ENCODE data around the gene KAT6B.

Gene KAT6B

DNA sequence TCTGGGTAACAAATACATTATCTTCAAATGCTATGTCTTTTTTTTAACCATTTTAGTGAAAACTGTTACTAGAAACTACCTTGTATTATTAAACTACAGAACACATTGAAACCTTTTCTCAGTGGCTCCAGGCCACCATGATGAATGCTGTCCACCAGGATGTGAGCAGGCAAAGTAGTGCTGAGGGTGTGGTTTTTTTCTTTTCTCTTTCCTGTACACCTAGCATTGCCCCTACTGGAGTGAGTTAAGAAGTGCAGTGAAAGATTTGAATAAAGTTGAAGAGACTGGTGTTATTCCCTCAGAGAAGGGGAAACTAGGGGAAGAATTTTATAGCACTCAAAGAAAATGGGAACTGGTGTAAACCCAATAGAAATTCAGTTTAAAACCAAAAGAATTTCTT is 165.0 kb downstream of the KAT6B start:
- peak; percentile 26 for DNase-seq

DNA sequence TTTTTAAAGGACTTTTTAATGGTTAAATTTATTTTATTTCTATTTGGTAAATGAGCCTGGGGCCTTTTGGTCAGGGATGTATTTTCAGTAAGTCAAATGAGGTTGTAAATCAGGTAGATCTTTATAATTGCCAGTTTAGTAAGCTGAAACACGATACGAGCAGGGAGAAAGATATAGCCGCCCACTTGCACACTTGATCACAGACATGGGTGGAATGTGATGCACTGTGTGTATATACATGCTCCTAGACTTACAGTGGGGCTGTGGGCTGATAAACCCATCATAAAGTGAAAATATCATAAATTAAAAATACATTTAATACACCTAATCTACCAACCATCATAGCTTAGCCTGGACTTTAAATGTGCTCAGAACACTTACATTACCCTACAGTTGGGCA is 165.7 kb downstream of the KAT6B start:
- DNase-seq, result no peak

DNA sequence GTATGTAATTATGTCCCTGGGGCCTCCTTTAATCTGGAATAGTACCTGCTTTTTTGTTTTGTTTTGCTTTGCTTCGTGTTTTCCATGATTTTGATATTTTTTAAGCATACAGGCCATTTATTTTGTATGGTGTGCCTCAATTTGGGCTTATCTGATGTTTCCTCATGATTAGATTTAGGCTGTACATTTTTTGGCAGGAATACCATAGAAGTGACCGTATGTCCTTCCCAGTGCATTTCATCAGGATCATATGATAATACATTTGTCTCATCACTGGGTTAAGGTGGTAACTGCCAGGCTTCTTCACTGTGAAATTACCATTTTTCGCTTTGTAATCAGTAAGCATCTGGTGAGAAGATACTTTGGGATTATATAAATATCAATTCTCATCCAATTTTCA is 167.2 kb downstream of the KAT6B start:
- DNase-seq, result no peak

DNA sequence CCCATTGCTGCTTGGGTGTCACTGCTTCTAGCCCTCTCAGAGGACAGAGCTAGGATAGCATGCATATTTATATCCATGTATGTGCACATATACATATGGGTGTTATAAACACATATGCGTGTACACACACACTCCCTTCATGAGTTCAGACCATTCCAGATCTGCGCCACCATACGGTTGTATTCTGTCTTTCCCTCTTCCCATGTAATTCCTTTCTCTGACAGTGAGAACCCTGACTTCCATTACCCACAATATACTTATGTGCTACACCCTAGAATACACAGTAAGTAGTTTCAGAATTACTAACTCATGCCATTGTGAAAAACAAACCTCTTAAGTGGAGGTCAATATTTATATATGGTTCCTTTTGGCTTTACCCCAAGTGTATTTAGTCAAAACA is 168.5 kb downstream of the KAT6B start:
- no peak for DNase-seq

DNA sequence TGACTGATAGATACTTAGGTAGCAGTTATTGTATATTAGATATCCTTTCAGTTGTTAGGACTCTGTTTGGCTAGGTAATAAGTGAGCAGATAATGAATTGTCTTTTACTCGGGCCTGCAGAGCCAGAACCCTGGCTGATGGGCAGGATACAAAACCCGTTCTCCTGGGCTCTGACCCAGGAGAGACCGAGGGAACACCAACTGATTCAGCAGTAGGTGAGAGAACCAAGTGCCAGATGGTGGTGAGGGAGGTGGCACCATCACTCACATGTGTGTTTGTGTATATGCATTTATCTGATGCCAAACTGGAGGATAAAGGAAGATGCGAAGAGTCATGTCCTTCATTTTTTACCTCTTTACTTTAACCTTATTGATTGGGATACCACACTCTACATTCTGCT is 169.4 kb downstream of the KAT6B start:
- DNase-seq, result no peak

DNA sequence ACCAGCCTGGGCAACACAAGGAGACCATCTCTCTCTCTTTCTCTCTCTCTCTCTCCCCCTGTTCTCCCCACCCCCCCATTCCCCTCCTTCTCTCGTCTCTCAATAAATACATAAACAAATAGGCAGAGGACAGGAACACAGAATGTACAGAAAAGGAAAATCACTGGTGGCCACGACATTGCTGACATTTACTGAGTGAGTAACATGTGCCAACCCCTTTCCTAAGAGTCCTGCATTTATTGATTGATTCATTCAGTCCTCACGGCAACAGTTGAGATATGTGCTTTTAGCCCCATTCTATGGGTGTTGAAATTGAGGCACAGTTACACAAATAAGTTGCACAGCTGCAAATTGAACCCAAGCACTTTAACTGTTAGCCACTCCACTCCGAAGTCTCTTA is 170.8 kb downstream of the KAT6B start:
- DNase-seq, result no peak

DNA sequence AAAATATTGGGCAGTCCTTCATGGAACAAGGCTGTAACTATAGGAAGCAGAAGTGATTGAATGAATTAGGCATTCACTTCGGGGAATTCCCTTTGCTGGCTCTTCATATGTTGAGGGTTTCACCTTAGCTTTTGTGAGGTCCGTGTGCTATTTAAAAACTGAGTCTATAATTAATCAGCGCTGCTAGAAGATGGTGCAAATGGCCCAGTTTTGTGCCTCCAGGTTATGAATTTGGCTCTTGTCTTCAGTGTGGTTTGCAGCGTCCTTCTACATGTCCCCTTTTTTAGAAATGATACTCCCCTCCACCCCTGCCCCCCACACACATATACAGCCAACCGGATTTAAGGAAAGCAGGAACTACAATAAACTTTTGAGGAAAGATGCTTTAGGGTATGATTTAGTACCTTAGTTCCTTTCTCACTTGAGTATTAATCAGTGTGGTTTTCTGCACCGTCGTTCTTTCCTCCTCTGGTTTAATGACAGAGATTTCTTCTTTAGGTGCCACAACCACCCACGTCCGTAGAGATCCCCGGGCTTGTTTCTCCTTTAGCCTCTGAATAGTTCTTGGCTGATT is 174.4 kb downstream of the KAT6B start:
- DNase-seq, result no peak

DNA sequence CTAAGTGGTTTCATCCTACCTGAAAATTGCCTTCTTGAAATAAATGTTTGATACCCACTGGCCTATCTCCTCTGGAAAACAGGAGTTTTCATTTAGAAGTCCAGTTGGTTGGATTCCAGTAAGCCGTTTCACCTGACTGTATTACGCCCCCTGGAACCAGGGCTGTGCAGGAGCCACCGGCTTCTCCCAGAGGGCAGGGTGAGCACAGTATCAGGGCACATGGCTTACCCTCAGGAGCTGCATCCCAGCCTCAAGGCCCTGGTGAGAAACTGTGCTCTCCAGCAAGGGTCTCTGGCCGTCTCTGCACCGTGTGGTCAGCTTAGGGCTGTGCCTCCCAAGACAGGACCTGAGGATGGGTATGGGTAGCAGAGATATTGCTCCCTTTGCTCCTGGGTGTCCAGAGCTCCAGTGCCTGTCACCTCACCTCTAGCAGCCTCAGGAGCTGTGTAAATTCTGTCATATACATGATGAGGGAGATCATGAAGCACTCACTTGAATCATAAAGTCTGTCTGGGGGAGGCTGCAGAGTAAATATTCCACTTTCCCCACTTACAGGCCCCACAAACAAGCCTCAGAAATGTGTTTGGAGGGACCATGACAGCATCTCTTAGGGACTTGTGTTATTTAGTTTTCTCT is 175.4 kb downstream of the KAT6B start:
- no peak for DNase-seq

DNA sequence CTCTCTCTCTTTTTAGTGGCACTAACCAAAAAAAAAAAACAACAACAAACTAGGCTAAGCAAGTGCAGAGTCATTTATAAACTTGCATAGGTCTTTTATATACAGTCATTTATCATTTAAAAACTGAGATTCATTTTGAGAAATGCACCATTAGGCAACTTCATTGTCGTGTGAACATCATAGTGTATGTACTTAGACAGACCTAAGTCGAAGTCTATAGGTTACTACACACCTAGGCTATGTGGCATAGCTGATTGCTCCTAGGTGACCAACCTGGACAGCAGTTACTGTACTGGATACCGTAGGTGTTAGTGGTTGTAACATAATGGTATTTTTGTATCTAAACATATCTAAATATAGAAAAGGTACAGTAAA is 175.9 kb downstream of the KAT6B start:
- DNase-seq, result no peak

DNA sequence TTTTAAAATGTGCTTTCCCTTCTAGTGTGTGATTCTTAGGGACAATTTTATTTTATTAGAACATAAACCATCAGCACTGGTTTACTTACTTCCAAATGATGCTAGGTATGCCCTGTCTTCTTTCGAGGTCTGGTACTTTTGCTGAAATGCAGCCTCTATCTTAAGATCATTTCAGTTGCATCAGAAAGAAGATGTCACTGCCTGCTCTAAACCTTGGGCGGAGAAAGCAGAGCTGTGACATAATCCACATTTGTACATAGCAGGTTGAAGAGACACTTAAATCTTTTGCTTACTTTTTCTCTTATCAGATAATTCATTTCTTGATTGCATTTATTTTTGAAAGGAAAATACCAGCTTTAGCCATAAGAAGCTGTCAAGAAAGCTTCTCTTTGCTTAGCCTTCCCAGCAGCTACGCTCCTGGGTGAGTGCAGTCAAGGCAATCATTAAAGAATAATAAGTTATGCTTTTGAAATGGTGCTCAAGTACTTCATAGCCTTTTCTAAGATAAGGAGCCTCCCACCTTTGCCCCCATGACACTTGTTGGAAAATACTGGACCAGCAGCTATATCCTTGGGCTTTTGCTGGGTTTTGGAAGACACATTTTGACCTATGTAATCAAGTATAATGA is 176.7 kb downstream of the KAT6B start:
- DNase-seq, result no peak

DNA sequence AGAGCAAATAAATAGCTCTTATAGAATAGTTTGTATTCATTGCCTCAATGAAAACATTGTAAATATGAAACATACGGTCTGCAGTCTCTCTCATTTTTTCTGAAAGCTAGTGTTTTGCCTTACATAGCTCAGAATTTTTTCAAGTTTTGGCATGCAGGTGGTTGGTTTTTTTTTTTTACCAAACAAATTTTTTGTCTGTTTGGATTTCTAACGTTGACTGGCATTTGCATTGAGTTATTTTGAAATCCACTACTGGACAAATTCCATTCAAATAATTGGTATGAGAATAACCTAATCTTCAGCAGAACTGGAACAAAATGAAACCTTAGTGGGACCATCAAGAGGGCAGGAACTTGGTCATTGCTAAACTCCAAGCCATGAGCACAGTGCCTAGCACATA is 177.5 kb downstream of the KAT6B start:
- no peak for DNase-seq

DNA sequence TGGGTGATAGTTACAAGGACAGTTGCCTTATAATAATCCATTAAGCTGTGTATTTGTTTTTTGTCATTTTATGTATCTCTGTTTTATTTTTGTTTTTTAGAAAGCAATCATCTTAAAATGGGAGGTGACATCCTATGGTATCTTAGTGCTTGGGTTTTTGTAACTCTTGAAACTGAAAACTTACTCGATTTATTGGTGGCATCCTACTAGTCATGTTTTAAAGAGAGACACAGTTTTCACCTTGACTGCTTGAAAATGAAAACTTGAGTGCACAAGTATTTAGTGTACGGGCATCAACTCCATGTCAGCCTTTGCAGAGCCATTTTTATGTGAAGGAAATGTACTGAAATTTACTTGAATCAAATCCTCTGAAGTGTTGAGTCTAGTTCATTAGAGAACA is 181.2 kb downstream of the KAT6B start:
- no peak for DNase-seq

DNA sequence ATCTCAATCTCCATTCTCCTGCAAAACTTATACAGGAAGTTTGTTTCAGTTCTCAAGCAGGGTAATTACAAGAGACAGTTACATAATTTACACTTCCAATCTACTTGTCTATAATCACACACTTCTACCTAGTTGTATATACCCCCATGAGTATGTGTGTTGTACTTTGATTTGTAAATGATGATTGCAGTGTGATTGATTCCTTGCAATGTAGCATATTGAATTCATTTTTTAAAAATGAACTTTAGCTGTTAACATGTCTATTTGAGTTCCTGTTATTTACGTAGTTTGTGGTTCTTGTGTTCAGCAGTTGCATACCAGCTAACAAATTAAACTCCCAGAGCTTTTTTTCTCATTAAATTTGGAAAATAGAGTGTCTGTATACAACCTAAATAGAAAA is 182.6 kb downstream of the KAT6B start:
- DNase-seq, result no peak

DNA sequence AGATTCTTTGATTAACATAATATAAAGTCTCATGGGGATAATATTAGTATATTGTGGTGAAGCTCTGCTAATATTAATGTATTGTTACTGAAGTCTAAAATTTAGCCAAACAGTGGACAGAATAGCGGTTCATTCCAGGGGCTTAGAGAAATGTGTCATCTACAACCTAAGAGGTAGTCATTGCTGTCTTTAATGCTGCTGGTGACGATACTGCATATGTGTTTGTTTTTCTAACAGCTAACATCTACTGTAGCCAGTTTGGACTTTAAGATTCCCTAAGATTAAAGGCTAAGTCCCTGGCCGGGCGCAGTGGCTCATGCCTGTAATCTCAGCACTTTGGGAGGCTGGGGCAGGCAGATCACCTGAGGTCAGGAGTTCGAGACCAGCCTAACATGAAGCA is 183.0 kb downstream of the KAT6B start:
- DNase-seq, result no peak

DNA sequence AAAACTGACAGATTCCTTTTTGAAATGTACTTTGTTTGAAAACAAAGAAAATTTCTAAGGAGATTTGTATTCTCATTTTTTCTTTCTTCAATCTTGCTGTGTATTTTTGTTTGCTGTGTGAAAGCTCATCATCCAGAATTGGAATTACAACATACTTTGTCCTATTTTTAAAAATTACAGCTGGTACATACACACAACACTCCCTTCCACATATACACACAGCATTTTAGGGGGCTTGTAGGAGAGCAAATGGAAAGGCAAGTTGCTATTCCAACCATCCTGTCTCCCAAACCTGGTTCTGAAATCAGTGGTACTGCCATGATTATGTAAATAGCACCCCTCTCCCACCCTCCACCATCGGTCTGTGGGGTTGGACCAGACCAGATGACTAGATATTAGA is 184.0 kb downstream of the KAT6B start:
- DNase-seq, result no peak

DNA sequence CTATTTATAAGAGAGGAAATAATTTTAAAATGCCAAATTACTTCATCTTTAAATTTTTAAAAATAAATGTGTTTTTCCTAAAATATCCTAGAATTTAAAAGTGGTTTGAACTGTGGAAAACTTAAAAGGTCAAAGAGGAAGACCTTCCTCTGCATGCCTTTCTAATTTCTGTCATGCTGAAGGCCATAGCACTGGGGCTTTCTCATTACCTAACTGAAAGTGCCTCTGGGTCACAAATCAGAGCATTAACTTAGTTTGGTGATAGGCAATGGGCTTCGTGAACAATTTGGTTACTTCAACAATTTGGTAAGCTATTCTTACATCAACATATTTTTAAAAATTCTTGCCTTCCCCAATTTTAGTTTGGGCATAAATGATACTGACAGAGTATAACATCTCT is 184.8 kb downstream of the KAT6B start:
- no peak for DNase-seq

DNA sequence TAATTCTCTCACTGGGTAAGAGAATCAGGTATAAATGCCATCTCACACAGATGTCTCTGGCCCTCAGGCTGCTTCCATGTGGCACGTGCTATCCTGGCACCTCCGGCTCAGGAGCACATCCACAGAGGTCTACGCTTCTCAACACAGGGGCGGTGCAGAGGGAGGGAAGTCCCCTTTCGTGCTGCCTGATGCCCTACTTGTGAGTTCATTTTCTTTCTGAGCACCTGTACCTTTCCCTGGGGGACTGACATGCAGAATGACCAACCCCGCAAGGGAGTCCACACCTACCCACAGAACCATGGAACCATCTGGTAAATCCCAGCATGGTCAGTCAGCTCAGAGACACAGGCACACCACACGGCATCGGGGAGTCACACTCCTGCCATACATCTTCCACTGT is 186.1 kb downstream of the KAT6B start:
- no peak for DNase-seq

DNA sequence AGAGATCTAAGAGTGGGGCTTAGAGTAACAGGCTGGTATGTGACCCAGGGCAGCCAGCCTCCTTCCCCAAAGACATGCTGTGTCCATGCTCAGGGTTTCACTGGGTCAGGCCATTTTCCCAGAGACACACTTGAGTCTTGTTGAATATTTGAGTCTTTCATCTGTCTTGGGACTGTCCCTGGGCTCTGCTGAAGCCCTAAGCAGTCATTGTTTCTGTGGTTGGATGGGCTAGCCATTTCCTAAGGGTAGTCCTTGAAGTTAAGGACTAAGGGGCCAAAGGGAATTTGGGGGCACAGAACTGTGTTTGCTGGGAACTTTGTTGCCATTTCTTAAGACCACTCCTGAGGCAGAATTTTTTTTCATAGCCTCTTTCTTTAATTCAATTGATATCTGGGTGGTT is 186.6 kb downstream of the KAT6B start:
- no peak for DNase-seq

DNA sequence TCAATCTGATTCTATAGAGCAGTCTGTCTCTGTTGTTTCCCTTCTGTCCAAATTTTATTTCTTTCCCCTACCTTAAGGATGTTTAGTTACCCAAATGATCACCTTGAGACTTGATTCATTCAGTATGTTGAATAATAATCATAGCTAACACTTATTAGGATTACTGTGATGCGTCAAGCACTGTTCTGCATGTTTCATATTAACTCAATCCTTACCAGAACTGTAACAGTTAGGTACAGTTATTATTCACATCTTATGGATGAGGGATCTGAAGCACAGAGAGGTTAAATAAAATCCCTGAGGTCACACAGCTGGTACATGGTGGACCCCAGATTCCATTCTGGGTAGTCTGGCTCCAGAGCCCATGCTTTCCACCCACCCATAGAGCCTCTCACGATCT is 187.1 kb downstream of the KAT6B start:
- DNase-seq, result no peak

DNA sequence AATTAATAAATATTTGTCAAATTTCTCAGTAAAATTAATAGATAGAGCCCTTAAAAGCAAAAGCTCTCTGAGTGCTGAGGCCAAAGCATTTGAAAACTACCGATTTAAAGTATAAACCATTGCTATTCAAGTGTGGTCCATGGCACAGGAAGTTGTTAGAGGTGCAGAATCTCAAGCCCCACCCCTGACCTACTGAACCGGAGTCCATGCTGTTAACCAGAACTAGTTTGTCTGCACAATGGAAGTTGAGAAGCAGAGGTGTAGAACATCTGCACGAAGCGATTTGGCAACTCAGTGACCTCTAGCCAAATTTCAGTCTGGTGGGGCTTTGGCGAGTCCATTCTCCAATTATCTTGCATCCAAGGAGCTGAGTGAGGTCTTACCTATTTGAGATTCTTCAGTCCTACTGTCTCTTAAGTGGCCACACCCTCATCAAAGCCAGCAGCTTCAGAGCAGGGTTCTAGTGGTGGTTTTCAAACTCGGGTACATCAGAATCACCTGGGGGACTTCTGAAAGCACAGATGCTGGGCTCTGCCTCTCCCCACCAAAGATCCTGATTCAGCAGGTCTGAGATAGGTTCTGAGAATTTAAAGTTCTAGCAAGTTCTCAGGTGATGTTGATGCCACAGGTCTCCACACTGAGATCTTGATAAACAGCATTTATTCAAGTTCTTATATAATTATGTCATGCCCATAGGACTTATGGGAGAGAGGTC is 188.3 kb downstream of the KAT6B start:
- DNase-seq, result no peak

DNA sequence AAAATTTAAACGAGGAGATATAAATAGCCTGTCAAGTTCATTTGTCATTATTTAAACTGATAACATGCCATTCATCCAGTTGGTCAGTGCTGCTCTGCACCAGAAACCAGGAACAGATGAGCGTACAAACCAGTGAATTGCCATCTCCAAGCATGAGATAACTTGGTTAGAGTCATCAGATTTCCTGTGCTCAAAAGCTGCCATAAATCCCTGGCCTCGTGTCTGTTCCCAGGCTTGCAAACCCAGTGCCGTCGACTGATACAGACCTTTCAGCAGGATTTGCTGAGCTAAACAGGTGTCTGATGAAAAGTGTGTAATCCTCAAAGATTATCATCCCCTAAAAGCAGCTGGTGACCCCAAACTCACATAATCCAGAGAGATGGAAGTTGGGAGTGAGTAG is 189.0 kb downstream of the KAT6B start:
- no peak for DNase-seq

DNA sequence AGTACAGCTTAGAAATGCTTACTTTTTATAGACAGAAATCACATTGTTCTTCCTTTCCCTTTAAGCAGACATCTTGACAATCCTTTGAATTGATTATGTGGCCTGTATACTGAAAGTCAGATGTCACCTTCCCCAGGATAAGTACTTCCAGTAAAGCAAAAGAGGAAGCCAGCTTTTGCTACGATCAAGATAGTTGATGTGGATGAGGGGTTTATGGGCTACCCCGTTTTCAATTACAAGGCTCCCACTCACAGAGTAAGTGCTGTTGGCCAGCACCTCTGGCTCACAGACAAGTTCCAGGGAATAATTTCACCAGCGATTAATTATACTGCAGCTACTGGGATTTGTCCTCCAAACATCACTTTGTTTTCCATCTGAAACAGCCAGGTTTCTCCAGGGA is 189.9 kb downstream of the KAT6B start:
- DNase-seq, result no peak

DNA sequence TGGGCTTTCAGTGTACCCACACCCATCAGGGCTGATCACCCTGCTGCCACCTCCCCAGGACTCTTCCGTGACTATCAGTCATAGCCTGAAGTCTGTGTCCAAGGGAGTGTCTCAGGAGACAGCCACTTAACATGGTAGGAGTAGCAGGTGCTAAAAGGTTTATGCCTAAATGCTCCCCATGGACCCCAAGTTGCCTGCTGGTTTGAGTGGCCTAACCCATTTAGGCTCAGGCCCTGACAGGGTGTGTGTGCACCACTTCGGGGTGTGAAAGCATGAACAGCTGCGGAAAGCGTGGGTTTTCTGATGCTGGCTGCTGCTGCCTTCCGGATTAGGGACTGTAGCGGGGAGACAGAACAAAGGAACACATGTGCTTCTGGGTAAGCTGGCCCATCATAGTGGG is 191.9 kb downstream of the KAT6B start:
- no peak for DNase-seq

DNA sequence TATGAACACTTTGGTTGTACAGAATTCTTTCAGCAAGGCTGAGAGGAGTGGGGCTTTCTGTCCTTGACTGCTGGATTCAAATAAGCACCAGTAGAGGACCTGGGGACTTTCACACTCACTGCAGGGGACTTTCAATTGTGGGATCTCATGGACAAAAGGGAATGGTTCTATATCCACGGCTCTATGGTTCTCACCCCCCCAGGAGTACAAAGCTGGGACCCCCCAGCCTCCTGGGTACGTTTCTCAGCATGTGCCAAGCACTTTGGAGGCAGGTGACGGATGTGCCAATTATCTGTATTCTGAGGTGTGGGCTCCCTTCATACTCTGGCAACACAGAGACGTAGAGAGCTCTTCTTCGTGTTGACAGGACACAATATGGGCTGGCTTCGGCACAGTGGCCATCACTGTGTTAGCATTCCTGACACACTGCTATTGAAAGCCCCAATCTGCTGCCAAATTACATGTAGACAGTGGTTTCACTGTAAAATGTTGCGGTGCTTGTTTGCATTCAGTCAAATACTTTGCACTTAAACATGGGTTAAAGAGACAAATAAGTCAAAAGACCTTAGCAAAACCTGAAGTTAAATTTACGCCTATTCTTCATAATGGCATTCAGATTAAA is 192.4 kb downstream of the KAT6B start:
- DNase-seq, result no peak

Data from EL (cell line).